Suppressor macrophage treated with lipopolysaccharide for 4 hours (primary cell): ENCODE results near the gene VKORC1.
A peak's percentile ranks its signal among the peaks of the same experiment; 100 is the strongest.

Experiments used
- DNase-seq: peaks from one replicate; pipeline ENCODE4 v3.0.0-alpha.2; 2020

Gene VKORC1

DNA sequence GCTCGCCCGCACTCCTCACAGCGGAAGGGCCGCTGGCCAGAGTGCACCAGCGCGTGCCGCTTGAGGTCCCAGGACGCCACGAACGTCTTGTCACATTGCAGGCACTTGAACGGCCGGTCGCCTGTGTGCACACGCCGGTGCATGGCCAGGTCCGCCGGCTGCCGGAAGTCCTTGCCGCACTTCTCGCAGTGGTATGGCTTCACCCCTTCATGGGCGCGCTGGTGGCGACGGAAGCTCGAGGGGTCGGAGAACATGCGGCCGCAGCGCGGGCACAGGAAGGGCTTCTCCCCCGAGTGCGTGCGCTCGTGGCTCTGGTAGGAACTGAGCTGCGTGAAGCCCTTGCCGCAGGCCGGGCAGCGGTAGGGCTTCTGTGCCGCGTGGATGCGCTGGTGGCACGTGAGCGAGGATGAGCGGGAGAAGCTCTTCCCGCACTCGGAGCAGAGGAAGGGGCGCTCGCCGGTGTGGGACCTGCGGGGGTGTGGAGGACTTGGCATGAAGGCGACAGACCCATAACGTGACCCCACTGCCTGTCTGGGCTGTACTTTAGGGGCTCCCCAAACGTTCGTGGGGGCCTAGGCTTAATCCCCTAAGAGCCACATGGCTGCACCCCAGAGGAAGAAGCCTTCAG lies 32.7 kb downstream of the VKORC1 start:
- no peak for DNase-seq

DNA sequence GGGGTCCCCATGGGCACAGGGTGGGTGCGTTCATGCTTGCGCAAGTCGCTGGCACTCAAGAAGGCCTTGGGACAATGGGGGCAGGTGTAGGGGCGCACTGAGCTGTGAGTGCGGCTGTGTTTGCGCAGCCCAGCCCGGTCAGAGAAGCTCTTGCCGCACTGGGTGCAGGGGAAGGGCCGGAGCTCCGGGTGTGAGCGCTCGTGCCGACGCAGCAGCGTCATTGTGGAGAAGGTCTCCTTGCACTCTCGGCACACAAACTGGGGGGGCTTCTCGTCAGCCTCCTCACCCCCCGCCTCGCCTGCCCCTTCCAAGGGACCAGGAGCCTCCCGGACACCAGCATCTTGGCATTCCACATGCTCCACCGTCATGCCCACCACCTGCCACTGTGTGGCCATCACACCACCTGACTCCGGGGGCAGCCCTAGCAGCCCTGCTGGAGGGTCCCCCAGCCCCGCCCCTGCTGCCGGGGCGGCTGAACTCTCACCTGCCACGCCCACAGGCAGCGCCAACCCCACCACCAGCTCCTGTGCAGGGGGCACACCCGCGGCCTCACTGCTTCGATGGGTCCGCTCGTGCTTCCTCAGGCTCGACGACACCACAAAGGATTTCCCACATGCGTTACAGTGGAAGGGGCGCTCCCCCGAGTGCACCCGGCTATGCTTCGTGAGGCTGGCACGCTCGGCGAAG lies 33.3 kb downstream of the VKORC1 start:
- no peak for DNase-seq

DNA sequence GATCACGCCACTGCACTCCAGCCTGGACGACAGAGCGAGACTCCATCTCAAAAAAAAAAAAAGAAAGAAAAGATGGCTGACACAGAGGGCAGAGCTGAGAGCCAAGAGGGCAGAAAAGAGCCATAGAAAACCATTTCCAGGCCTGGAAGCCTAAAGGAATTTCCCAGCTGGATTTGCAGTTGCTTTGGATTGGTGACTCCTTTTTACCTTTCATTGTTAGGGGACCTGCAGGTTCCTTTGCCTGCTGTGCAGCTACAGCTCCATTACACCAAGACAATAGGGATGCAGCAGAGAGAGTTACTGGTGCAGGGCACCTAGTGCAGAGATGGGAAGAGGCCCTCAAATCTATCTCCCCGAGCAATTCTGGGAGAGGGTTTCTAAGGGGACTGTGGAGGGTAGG lies 39.0 kb downstream of the VKORC1 start:
- no peak for DNase-seq

DNA sequence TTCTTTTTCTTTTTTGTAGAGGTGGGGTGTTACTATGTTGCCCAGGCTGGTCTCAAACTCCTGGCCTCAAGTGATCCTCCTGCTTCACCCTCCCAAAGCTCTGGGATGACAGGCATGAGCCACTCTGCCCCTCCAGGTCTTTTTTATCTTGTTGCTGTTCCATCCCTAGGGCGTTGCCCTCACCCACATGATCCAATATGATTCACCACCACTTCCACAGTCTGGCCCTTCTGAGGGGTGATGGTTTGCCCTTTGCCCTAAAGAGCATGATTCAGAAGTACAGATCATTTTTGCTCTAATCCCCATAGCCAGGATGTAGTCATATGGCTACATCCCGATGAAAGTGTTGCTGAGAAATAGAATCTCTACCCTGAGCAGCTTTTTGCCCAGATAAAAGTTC lies 42.5 kb downstream of the VKORC1 start:
- DNase-seq, result peak; percentile 88

DNA sequence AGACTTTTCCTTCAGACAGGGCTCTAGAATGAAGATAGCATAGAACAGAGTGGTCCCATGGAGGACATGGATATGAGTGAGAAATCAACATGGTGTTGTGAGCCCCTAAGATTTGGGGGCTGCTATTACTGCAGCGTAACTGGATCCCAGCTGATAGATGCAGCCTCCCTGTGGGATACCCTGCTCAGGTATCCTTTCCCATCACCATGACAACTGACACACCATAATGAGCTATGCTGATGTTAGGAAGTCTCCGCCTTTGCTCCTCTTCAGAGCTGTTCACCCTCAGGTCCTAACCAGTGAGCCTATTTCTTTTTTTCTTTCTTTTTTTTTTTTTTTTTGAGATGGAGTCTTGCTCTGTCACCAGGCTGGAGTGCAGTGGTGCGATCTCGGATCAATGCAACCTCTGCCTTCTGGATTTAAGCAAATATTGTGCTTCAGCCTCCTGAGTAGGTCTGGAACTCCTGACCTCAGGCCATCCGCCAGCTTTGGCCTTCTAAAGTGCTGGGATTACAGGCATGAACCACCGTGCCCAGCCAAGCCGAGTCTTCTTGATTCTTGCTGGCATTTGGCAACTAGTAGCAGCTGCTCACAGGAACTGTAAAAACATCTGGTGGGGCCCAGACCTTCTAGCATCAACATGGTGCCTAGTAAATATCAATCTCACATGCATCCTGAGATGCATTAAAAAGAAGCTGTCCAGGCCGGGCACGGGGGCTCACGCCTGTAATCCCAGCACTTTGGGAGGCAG lies 44.1 kb downstream of the VKORC1 start:
- DNase-seq, result no peak

DNA sequence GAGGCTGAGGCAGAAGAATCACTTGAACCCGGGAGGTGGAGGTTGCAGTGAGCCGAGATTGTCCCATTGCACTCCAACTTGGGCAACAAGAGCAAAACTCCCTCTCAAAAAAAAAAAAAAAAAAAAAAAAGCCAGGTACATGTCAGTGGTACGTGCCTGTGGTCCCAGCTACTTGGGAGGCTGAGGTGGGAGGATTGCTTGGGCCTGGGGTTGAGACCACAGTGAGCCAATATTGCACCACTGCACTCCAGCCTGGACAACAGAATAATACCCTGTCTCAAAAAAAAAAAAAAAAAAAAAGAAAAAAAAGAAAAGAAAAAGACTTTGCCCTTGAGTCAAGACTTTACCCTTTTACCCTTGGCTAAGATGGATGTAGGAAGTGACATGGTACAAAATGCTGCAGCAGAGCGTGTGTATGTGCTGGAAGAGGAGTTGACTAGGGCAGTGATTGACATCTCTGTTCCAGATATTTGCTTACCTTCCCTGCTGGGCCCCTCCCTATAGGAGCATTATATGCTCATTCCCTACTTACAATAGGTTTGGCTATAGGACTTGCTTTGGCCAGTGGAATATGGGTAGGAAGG lies 50.6 kb downstream of the VKORC1 start:
- no peak for DNase-seq

DNA sequence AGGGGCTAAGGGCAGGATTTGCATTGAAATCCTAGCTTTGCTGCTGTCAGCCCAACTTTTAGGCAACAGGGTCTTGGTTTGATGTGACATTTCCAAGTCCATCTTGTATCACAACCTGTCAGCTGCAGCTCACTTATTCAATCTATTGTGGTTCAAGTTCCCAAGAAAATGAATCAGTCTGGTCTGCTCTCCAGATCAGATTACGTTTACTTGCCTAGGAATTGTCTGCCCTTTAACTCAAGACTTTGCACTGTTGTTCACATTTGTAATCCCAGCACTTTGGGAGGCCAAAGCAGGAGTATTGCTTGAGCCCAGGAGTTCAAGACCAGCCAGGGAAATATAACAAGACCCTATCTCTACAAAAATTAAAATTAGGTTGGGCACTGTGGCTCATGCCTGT lies 51.2 kb downstream of the VKORC1 start:
- DNase-seq, result no peak

DNA sequence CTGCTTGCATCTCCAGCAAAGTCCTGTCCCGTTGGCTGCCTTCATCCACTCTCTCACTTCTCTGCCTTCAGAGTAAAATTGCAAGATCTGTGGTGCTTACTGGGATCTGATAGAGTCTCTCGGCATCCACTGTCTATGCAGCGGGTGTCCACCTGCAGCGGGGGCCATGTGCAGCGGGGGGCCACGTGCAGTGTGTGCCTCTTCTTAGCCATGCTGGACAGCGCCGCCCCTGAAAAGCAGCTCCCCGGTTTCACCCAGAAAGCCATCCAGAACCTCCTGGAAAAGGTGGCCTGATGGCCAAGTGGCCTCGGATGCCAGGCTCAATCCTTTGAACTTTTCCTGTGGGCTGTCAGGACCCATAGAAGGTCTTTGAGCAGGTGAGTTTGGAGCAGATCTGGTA lies 51.7 kb downstream of the VKORC1 start:
- no peak for DNase-seq
